Upper lobe of right lung (tissue), 1 donor: ENCODE results near the gene SNAI1. TPM values are rescaled to one million over a fixed set of nuclear protein-coding genes. Genes with fewer than 3 reads are reported as not detected.

Source experiments
- ATAC-seq: fragments of 200-7000 bp; cut with Tn5 transposase; one replicate; pipeline ENCODE4 v1.9.1; 2020; ENCODE audit warnings: mild to moderate bottlenecking, moderate library complexity
- DNase-seq: peaks from one replicate; pipeline ENCODE4 v3.0.0-alpha.2; 2020
- H3K27ac ChIP-seq: fragments of 200-600 bp; one replicate; pipeline ENCODE4 v1.8.0; 2022
- H3K27me3 ChIP-seq: fragments of 200-600 bp; one replicate; pipeline ENCODE4 v1.8.0; 2022; ENCODE audit warnings: mild to moderate bottlenecking
- H3K36me3 ChIP-seq: fragments of 200-600 bp; one replicate; pipeline ENCODE4 v1.8.0; 2022
- H3K4me1 ChIP-seq: fragments of 200-600 bp; one replicate; pipeline ENCODE4 v1.8.0; 2022
- H3K4me3 ChIP-seq: fragments of 200-600 bp; one replicate; pipeline ENCODE4 v1.8.0; 2022; ENCODE audit warnings: mild to moderate bottlenecking
- H3K9me3 ChIP-seq: fragments of 200-600 bp; one replicate; pipeline ENCODE4 v1.8.0; 2022
- CTCF ChIP-seq: fragments of 200-600 bp; IDR thresholded peaks from one replicate; pipeline ENCODE4 v1.8.0; 2022; ENCODE audit warnings: antibody characterized with exemption
- intact Hi-C: fragments of 100-400 bp; cut with DNase I; formaldehyde crosslinking; loops from one replicate; pipeline ENCODE4 v1.11.0; 2022
- total RNA-seq: library from RNA; stranded (reverse); fragmentation: NEBNext Ultra II Directional; extraction: Animal tissue kit (Norgen Biotek cat#: 25700); gene quantifications from one replicate; pipeline ENCODE4 v1.2.1, GENCODE V29; 2021
- donor health status: DM: no; HTN: yes; CAD: no; lungs with severe emphysema.

SNAI1 gene
- total RNA-seq, 1 donor from 2014 or later: 10.6 TPM

DNA sequence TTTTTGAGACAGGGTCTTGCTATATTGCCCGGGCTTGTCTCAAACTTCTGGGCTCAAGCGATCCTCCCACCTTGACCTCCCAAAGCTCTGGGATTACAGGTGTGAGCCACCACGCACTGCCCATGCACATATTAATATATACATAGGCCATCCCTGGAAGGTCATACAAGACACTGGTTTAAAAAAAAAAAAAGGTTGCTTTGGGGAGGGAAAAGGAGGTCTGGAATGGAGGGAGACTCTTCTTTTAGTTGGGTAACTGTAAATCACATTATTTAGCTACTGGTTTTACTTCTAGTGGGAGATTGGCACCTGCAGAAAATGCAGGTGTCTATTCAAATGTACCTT is 4.1 kb upstream of the SNAI1 start:
- Histone ChIP-seq H3K4me3 (no peak overlapping the region), H3K9me3 (no peaks in the 10 kb centered on the region), H3K4me1 (peaks cover 23% of the 10 kb centered on the region), H3K27ac (no peak overlapping the region), H3K36me3 (no peaks in the 10 kb centered on the region), H3K27me3 (no peaks in the 10 kb centered on the region)
- no peak for TF ChIP-seq CTCF
- DNase-seq: no peak
- intact Hi-C loops: loop anchor here (5.0 kb wide), 2 partner anchors 94 to 199 kb away; no protein-coding TSS in a partner anchor
- ATAC-seq: no peak

- Histone ChIP-seq H3K27ac (no peak overlapping the region), H3K4me1 (peaks cover 25% of the 10 kb centered on the region), H3K27me3 (no peaks in the 10 kb centered on the region), H3K9me3 (no peaks in the 10 kb centered on the region), H3K36me3 (no peaks in the 10 kb centered on the region), H3K4me3 (no peak overlapping the region)
- intact Hi-C loops: loop anchor here (5.0 kb wide), 2 partner anchors 93 to 198 kb away; no protein-coding TSS in a partner anchor
- ATAC-seq (peak; percentile 76), DNase-seq (peak; percentile 74)
- TF ChIP-seq CTCF: peak; percentile 99
Observed at GRCh38 chr20:49979030-49979832, 3.5 kb upstream of the SNAI1 start.

- ATAC-seq (no peak), DNase-seq (no peak)
- H3K4me1 ChIP-seq: peaks cover 34% of the 10 kb centered on the region
- TF ChIP-seq CTCF: no peak
- H3K27ac ChIP-seq: no peak overlapping the region
- H3K4me3 ChIP-seq: no peak overlapping the region
- no peaks in the 10 kb centered on the region for H3K36me3 ChIP-seq
- intact Hi-C loops: no loop called here
- no peaks in the 10 kb centered on the region for H3K27me3 ChIP-seq
- H3K9me3 ChIP-seq: no peaks in the 10 kb centered on the region
Observed at GRCh38 chr20:49980140-49981008, 2.4 kb upstream of the SNAI1 start.

GRCh38 chr20:49981218-49982071 is 1.3 kb upstream of the SNAI1 start:
- DNase-seq (no peak), ATAC-seq (no peak)
- Histone ChIP-seq H3K27me3 (no peaks in the 10 kb centered on the region), H3K4me3 (no peak overlapping the region), H3K27ac (no peak overlapping the region), H3K9me3 (no peaks in the 10 kb centered on the region), H3K4me1 (peaks cover 40% of the 10 kb centered on the region), H3K36me3 (no peaks in the 10 kb centered on the region)
- TF ChIP-seq CTCF: no peak
- intact Hi-C loops: no loop called here

DNA sequence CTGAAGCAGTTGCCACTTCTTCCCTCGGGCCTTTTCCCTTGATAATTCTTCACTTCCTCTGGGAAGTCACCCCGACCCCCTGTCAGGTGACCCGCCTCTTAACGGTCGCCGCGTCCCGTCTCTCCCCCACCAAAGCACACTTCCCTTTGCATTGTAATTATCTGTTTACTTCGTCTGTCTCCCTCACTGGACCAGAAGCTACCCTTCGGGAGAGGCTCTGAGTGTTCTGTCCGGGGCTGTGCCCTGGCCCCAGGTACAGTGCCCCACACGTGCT is 771 bp upstream of the SNAI1 start:
- H3K4me3 ChIP-seq: peak overlapping the region; percentile 59
- ATAC-seq: no peak
- DNase-seq: no peak
- H3K27me3 ChIP-seq: no peaks in the 10 kb centered on the region
- no peaks in the 10 kb centered on the region for H3K9me3 ChIP-seq
- no peak for TF ChIP-seq CTCF
- H3K27ac ChIP-seq: peak overlapping the region; percentile 70
- H3K4me1 ChIP-seq: peaks cover 40% of the 10 kb centered on the region
- intact Hi-C loops: no loop called here
- no peaks in the 10 kb centered on the region for H3K36me3 ChIP-seq
